HG03196 (cell line): Measurements from ENCODE around the gene SAMD11.
A peak's percentile ranks its signal among the peaks of the same experiment; 100 is the strongest.

Source experiments
- ATAC-seq: cut with Tn5 transposase; IDR thresholded peaks from one replicate; pipeline ENCODE4 v1.9.1; 2021; ENCODE audit not compliant: unreplicated experiment

SAMD11 gene

DNA sequence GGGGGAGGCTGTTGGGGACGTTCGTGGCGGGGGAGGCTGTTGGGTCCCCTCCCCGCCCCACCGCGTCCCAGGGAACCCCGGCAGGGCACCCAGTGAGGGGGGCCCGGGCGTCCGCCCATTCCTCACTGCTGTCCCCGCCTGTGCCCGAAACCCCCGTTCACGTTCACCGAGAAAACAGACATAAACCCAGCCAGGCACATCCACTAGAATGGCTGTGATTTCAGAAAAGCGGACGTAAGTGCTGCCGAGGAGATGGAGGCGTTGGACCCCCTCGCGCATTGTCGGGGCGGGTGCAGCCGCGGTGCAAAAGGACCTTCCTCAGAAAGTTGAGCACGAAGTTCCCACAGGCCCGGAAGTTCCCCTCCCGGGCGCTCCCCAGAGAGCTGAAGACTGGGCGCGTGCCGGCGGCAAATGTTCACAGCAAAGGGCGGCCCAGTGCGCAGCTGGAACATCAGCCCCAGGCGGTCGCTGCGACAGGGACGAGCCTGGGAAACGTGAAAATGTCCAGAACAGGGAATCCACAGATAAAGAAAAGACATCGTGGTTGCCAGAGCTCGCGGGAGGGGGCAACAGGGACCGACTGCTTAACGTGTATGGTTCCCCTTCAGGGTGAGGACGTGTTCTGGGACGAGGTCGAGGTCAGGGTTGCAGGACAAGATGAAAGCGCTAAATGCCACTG lies 18.5 kb upstream of the SAMD11 start:
- peak; percentile 49 for ATAC-seq

GRCh38 chr1:905811-906599 lies 17.7 kb upstream of the SAMD11 start:
- no peak for ATAC-seq

DNA sequence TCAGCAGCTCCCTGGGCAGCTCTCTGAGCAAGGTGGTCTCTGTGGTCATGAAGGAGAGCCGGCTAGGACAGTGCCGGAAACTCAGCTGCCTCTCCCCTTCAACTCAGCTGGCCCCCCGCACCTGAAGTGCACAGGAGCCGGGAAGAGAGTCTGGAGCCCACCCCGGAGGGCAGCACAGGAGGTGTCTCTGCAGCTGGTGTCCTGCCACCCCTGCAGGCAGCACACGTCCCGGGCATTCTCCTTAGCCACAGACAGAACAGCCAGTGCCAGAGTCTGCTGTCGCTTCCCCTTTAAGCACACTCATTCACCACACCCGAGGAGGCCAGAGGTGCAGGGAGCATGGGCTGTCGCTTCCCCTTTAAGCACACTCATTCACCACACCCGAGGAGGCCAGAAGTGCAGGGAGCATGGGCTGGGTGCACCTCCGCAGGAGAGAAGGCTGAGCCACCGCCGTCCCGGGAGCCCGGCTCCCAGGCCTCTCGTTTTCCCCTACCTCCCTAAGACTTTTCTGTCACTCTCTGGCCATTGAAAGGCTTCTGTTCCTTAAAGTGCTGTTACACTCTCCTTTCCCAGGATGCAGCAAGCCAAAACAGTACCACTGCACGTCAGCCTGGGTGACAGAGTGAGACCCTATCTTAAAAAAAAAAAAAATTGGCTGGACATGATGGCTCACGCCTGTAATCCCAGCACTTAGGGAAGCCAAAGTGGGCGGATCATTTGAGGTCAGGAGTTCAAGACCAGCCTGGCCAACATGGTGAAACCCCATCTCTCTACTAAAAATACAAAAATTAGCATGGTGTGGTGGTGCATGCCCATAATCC lies 16.9 kb upstream of the SAMD11 start:
- no peak for ATAC-seq

GRCh38 chr1:907611-908451 lies 15.9 kb upstream of the SAMD11 start:
- ATAC-seq = no peak

DNA sequence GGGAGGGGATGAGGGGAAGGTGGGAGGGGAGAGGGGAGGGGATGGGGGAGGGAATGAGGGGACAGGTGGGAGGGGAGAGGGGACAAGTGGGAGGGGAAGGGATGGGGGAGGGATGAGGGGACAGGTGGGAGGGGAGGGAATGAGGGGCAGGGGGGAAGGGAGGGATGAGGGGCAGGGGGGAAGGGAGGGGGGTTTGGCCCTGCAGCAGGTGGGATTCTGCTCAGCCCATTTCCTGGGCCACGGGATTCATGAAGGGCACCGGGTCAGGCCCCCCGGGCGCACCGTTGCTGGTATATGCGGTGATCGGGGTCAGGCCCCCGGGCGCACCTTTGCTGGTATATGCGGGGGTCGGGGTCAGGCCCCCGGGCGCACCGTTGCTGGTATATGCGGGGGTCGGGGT lies 15.1 kb upstream of the SAMD11 start:
- ATAC-seq = no peak

- ATAC-seq = no peak
These were observed 13.8 kb upstream of the SAMD11 start for GRCh38 chr1:909861-910310.

DNA sequence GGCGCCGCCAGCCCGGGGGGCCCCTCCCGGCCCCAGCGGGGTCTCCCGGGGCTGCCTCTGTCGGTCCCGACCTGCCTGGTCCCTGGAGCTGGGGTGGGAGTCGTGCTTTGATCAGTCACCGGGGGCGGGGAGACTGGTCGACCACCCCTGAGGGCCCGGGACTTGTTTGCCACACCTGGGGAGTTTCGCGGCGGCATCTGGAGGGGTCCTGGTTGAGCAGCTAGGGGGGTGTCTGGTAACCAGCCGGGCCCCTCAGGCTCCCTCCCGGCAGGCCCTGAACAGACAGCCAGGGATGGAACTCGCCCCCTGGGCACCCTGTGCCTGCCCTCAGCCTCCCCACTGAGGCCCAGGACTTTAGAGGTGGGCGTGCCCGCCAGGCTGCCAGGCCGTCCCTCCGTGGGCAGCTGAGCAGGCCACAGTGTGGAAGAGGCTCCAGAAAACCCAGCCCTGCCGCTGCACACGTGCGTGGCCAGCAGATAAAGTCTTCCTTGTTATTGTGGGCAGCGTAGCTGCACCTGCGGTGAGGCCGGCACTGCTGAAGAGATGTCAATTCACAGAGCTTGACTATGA lies 13.3 kb upstream of the SAMD11 start:
- ATAC-seq = no peak

DNA sequence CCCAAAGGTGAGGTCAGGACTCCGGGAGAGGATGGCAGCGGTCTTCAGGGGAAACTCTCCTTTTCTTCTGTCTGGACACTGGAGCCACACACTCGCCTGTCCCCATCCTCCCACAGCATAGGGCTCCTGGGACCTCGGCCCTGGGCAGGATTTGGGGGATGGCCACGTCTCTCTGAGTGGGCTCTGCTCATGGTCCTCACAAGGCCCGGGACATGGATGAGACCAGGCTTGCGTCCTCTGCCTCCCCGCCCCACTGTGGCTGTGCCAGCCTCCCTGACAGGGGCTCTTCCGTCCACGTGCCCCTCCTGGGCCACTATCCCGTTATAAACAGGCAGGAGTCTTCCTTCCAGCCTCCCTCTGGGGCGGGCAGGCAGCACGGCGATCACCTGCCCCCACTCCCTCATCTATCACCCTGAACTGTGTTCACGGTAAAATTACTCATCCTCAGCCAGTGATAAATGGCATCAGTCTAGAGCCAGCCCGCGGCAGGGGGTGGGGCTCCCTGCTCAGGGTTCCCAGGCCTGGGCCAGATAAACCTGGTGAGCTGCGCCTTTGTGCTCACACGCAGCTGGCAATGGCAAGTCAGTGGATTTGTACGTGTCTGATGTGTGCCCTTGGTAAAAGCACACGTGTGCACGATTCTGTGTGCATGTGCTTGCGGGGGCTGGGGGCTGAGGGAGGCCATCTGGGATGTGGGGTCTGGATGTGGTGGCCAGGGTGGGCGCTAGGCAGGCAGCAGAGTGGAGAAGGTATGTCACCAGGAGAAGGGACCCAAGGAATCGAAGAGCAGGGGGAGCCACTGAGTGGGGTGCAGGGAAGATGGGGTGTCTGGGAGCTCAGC lies 12.6 kb upstream of the SAMD11 start:
- no peak for ATAC-seq

DNA sequence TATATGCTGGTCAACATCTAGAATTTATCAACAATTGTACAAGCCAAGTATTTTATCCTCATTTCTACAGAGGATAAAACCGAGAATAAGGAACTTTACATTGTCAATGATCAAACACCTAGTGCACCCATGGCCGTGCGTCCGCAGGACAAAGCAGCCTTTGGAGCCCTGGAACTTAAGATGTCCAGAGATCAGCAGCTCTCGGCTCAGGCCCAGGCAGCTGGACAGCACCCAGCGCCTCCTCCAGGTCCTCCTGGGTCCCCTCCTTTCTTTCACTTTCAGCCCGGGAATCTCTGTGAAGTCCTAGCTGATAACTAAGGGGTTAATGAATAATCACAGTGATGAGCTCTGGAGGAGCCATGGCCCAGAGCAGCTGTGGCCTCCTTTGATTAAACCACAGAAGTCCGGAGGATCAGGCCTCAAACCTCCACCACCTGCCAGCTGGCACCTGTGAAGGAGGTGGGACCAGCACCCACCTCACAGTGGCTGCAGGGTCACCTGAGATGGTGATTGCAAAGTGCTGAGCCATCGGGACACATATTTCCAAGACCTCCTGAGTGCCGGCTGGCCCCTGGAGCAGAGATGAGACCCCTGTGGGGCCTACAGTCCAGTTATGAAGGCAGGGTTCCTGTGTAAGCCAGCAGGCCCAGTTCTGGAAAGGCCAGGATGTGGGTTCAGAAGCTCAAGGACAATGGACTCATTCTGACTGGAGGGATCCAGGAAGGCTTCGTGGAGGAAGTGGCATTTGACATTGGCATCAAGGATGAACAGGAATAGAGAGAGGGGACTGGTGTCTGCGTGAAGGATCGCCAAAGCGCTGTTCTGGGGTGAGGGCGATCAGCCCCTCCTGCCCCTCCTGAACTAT lies 11.6 kb upstream of the SAMD11 start:
- ATAC-seq = no peak

- ATAC-seq = no peak
These were observed 10.9 kb upstream of the SAMD11 start for GRCh38 chr1:912740-913301.

DNA sequence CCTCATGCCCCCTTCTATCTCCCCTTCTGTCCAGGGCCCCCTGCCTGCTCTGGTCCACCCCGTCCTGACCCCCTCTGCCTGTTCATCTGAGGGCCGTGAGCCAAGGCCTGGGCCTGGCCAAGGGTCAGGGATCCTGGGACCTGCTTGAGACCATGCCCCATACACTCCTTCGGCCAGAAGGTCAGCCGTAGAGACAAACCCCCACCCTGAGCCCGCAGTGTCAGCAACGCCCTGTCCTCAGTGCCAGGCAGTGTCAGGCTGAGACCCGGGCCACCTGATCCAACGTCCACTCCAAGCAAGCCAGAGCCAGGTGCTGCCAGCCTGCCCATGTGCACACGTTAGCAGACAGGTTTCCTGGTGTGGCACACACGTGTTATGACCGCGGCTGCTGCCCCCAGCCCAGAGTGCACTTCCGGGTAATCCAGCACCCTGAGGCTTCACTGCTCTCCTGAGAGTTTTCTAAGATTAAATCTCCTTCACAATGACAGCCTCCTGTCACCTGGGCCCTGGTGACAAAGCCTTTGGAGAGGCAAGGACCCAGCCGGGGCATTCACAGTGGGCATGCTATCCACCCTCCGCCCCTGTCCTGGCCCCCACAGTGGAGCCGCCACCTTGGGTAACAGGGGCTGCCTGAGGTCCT lies 10.1 kb upstream of the SAMD11 start:
- no peak for ATAC-seq

- ATAC-seq = no peak
These were observed 9.4 kb upstream of the SAMD11 start for GRCh38 chr1:914131-914890.

DNA sequence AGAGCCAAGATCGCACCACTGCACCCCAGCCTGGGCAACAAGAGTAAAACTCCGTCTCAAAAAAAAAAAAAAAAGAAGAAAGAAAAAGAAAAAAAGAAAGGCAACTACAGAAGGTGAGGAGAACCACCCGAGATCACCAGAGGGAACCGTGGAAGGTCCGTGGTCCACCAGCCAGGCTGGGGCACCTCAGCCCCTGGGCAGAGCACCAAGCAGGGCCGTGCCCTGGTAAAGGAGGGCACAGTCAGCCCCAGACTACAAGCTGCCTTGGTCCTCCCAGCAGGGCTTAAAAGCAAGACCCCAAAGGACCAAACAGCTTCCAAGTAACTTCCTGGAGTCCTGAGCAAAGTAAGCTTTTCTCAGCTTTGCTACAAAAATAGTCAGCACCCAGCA lies 8.8 kb upstream of the SAMD11 start:
- no peak for ATAC-seq

GRCh38 chr1:915295-916172 lies 8.2 kb upstream of the SAMD11 start:
- ATAC-seq = no peak

DNA sequence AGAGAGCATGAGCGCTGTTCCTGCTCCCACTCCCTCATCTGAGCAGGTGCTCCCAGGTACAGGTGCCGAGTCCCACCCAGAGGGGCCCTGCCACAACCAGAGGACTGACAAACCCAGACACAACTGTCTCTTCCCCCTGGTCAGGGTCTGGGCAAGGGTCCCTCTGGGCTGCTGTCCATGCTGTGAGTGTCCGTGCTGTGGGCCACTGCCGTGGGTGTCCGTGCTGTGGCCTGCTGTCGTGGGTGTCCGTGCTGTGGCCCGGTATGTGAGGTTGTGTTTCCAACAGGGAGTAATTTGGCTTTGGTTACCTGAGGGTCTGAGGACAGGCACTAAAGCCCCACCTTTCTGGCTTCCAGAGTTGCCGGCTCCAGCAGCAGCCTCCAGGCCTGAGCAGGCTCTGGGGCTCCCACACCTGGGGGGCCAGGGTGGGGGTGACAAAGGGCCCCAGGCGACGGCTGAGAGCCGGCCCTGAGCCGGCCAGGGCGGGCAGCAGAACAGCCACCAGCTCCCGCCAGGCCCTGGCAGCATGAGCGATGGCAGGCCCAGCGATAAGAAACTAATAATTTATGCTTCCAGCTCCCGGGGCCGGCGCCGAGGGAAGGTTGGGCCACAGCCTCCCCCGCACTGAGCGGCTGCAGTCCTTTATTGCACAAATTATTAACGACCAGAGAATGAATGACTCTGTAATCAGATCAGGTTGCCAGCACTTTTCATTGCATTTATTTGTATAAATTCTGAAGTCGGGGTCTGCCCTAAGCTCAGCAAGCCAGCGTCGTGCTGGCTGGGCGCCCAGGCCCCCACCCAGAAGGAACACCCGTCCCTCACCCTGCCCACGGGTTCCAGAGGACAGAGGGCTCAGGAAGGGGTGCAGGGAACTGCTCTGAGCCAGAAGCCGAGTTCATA lies 7.3 kb upstream of the SAMD11 start:
- ATAC-seq = no peak
